RCC 7860 (cell line): ENCODE data around the gene OTULINL.

ENCODE experiments used
- DNase-seq: peaks from one replicate; pipeline ENCODE4 v3.0.0-alpha.2; 2015; ENCODE audit warnings: low spot score
- FAIRE-seq: peaks from 2 replicates; lab custom pipeline; 2012; peaks lifted over from hg19 to GRCh38; lab: Jason Lieb, UNC

OTULINL gene

DNA sequence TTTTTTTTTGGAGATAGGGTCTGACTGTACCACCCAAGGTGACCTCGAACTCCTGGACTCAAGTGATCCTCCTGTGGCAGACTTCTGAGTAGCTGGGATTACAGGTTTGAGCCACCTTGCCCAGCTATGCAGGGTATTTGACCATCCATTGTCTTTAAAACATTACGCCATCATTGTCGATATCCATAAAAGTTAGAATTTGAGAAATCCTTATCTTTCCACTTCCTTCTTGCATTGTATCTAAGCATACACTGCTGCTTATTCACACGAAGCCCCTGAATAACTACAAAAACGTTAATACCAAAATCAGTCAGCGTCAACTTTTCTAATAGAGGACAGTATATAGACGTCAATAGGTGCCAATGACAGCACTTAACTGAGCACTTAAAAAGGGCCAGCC, 5.4 kb upstream of the OTULINL start:
- FAIRE-seq (no peak), DNase-seq (no peak)

DNA sequence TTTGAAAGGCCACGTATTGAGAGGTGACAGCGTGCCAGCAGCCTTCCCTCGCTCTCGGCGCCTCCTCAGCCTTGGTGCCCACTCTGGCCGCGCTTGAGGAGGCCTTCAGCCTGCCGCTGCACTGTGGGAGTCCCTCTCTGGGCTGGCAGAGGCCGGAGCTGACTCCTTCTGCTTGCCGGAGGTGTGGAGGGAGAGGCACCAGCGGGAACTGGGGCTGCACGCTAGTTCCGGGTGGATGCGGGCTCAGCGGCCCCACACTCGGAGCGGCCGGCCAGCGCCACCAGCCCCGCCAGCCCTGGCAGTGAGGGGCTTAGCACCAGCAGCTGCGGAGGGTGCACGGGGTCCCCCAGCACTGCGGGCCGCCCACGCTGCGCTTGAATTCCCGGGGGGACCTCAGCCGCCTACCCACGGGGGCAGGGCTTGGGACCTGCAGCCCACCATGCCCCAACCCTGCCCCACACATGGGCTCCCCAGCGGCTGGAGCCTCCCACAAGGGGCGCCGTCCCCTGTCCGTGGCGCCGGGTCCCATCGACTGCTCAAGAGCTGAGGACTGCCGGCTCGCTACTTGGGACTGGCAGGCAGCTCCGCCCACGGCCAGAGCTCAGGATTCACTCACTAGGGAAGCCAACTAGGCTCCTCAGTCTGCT, 4.4 kb upstream of the OTULINL start:
- DNase-seq (no peak), FAIRE-seq (no peak)

DNA sequence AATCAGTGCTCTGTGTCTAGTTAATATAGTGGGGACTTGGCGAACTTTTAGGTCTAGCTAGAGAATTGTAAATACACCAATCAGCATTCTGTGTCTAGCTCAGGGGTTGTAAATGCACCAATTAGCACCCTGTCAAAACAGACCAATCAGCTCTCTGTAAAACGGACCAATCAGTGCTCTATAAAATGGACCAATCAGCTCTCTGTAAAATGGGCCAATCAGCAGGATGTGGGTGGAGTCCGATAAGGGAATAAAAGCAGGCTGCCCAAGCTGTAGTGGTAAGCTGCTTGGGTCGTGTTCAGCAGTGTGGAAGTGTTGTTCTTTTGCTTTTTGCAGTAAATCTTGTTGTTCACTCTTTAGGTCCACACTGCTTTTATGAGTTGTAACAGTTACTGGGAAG, 3.6 kb upstream of the OTULINL start:
- FAIRE-seq (no peak), DNase-seq (no peak)

DNA sequence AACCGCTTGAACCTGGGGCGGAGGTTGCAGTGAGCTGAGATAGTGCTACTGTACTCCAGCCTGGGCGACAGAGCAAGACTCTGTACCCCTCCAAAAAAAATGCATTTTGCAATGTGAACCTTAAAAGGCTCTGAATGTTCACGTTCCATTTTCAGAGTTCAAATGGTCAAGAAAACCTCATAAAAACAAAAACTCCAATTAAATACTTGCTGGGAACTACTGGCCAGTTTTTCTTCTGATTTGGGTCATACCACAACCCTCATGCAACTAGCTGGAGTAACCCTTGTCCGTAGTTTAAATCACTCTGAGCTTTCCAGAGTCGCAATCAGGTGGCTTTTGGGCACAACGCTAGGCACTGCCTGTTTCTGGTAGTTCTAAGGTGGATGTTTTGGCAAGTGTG, 2.3 kb upstream of the OTULINL start:
- FAIRE-seq (no peak), DNase-seq (no peak)

DNA sequence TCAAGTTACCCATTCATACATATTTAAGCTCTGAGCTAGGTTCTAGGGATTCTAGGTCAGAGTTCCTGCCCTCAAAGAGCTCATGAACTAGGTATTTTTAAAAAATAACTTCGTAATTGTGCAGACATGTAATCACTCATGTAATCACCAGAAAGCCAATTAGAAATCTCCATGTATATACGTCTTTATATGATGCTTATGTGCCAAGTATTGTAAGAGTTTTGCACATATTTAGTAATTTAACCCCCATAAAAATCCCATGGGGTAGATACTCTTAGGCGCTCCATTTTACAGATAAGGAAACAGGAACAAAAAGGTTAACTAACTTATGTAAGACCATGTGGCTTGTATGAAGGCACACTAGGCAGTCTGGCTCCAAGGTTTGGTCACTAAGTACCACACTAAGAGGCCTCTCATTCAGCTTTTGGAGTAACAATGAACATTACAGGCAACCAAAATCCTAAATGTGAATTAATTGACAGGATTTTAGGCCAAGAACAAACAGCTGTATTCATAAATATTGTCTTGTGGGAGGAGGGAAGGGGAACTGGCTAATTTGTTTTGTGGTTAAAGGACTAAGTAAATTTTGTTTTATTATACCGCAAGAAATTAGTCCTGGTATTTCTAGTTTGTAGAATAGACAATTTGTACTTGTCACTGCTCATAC, 1.7 kb upstream of the OTULINL start:
- no peak for FAIRE-seq
- no peak for DNase-seq

DNA sequence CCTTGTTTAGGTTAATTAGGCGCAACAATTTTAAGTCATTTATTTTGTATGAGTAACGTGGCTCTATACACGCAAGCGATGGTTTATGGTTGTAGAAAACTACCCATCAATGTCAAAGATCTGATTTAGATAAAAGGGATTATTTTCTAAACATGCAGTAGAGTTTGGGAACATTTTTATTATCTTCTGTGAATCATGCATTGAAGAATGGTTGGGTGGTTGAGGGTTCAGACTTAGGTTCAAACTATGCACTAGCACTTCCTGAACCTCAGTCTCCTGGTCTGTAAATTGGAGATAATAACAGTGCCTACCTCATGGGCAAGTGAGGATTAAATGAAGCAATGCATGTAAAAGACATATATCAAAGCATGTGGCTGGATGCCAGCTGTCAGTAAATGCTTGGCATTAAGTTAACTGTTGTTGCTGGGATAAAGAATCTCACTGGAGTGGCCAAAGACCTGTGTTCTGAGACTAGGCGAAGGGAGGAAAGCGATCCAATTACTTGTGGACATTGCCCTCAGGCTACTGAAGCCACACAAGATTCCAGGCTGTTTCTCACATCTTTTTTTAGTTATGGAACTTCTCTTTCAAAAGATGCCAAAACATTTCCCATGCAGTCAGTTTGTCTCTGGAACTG, 1.1 kb upstream of the OTULINL start:
- no peak for DNase-seq
- FAIRE-seq = no peak

DNA sequence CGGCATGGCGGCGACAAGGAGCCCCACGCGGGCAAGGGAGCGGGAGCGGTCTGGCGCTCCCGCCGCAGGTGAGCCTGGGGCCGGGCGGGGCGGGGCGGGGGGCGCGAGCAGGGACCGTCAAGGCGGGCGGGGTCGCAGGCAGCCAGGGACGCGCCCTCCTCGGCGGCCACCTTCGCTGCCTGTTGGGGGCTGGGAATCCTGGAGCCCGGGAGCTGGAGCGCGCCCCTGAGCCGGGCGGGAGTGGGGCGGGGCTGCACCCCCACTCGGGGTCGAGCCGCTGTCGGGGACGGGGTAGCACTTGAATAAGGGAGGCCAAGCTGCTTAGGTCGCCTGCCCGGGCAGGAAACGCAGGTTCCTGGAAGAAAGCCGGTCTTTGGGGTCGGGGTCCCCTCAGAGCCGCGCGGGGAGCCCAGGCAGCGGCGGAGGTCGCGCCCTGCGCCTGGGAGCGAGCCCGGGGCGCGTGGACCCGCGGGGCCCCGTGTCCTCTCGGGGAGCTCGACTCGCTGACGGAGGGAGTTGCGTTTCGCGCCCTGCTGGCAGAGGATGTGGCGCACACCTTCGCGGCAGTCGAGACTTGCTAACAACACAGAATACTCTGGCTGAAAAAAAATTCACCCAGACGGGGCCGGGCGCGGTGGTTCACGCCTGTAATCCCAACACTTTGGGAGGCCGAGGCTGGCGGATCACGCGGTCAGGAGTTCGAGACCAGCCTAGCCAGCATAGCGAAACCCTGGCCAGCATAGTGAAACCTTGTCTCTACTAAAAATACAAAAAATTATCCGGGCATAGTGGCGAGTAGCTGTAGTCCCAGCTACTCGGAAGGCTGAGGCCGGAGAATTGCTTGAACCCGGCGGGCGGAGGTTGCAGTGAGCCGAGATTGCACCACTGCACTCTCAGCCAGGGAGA, 552 bp downstream of the OTULINL start:
- FAIRE-seq (no peak), DNase-seq (no peak)

DNA sequence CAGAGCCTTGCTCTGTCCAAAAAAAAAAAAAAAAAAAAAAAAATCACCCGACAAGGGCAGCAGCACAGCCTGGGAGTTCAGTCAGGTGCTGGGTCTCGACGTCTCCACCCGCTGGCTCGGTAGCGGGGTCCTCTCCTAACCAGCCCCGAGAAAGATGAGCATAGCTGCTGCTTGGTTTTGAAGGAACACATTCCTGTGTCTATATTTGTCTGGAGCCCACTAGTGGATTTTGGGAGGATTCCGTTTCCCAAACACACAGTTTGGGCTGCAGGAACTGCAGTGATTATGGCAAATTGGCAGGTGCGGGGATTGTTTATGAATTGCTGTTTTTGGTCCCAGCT, 1.2 kb downstream of the OTULINL start:
- FAIRE-seq (no peak), DNase-seq (no peak)

DNA sequence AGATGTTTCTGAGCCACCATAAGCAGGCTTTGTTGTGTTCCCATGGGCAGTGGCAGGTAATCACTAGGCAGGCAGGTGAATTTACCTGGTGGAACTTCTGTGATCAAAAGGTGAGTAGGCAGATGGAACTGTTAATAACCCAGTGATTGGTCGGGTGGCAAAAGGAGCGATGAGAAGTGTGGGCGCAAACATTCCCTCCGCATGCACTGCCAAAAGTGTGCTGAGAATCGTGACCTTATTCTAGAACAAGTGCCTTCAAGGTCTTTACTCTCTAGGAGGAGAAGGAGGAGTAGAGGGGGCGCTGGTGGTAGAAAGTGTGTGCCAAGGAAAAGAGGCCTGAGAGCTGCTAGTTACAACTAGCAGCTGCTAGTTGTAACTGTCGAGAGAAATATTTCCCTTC, 3.3 kb downstream of the OTULINL start:
- DNase-seq (no peak), FAIRE-seq (no peak)

DNA sequence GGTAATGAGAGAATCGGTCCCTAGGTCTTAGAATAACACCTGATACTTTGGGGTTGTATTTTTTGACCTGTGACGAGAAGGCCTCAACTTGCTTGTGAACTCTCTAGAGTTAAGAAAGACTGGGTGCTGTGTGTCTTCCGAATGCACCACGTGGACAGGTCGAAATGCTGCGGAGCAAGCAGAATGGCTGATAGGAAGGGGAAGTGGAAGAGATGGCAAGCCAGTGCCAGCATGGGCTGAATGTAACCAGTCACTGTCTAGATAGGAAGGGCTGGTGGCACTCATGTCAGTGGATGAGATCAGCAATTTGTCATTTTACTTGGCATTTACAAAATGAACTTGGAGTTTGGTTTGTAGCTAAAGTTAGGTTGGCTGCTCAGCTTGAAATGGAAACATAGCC, 5.6 kb downstream of the OTULINL start:
- no peak for FAIRE-seq
- no peak for DNase-seq

DNA sequence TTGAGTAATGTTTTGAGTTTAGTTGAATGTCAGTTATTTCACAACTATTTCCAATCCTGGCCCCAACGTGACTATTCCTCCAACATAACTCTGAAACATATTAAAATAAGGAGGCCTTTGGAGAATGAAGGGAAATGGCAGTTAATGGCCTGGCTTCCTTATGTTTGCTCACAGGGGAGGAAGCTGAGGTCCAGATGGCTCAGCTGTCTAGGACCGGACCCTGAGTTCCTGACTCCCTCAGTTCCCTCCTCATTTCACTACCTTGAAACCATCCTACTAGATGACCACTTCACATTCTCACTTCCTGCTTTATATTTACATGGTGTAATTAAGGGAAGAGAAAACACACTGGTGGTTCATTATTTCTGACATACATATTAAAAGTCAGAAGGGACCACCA, 6.6 kb downstream of the OTULINL start:
- no peak for DNase-seq
- no peak for FAIRE-seq

DNA sequence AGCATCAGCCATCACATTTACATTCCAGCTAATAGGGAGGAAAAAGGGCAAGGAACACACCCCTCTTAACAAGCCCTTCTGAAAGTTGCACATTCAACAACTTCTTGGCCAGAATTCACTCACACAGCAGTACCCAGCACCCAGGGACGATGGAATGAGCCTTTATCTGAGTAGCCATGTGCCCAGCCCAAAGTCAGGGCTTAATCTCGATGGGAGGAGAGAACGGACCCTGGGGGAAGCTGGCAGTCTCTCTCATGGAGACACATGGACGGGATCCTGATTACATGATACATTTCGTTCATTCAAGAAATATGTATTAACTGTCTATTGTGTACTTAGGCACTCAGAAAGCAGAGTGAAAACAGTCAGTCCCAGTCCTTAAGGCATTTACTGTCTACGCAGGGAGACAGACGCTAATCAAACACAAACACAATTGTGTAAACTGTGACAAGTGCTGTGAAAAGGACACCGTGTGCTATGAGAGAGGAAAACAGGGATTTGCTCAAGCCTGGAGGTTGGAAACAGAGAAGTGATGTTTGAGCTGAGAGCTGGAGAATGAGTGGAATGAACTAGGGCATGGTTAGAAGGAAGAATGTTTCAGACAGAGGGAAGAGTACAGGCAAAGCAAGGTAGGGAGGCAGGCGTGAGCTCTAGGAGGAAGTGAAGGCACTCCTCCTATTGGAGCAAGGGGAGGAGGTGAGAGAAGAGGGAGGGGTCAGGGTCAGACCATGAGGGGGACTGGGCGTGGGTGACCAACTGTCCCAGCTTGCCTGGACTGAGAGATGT, 7.4 kb downstream of the OTULINL start:
- no peak for FAIRE-seq

DNA sequence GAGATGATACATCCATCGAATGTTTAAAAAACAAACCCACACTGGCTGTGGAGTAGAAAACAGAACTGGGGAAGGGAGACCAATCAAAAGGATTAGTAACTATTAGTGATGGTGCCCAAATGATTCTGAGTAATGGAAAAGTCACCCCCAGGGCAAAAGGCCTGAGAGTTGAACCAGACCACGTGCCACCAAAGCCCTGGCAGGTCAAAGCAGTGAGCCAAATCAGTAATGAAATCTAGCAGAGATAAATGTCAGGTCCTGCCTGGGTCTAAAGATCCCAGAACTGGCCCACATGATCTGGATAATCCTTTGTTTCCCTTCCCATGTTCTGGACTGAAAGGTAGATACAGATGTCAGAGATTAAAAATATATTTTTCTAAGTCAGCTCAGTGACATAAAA, 9.4 kb downstream of the OTULINL start:
- no peak for DNase-seq
- FAIRE-seq = no peak

More for the DNA sequence above, 7.4 kb downstream of the OTULINL start:
- no peak for DNase-seq

DNA sequence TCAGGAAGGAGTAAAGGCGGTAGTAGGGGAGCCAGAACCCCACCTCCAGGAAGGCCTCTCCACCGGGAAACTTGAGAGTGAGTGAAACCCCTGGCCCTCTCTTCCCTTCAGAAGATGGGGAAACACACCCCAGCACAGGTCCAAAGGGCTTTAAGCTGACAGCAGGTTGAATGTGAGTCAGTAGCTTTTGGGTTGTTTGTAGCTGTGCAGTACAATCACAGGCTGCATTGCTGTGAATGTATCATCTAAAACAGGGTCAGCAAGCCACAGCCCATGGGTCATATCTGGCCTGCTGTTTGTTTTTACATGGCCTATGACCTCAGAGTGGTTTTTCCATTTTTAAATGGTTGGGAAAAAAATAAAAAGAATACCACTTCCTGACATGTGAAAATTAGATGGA, 10.0 kb downstream of the OTULINL start:
- no peak for DNase-seq

DNA sequence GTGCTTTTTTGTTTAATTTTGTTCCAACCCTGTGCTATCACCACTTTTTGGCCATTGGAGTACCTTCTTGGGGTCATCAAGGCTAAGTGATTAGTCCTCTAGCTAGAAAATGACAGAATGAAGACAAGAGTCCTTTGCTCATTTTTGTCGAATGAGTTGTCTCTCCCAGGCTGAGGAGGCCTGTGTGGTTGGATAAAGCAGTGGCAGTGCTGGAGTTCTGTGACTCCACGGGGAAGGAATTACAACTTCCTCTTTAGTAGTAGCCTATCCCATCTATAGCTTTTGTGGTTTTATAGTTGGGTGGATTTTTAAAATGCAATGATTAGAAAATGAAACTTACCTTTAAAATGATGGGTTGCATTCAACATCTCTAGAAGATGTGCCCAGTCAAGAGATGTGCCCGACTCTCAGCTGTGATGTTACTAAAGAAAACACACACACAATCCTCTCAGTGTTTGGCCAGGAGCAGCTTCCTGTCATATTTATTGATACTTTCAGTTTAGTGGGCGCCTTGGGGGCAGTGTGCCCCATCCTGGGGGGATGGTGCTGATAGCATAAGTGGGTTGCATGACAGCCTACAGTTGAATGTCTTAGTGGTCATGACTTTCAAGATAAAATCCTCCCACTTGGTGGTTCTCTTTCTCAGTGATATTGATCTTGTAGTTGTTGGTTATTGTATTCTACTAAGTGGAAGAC, 11.9 kb downstream of the OTULINL start:
- DNase-seq (peak; percentile 67), FAIRE-seq (no peak)

More for the DNA sequence above, 10.0 kb downstream of the OTULINL start:
- FAIRE-seq = no peak

DNA sequence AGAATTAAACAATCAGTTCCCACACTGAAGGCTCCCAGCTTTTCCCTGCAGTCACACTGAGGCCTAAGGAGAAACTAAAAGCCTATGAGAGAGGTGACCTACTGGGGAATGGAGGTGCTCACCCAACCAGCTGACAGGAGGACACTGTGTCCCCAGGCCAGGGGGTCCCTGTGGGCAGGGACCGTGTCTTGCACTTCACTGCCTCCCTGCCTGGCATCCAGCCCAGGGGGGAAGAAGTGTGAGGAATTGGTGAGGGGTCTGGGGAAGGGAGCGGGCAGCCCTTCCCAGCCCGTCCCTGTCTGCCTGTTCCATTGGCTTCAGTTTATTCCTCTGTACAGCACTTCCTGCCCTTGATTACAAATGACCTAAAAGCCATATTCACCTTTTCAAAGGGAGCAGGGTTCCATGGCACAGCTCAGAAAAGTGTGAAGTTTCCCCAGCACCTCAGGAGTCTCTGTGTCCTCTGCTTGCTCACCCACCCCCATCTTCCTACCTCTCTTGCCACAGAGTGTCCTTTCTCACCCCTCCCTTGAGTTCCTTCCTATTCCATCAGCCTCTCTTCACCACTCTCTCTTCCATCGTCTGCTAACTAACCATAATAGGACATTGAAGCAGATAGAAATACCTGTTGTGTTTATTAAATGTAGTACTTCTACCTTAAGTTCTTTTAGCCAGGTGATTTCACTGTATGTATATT, 12.9 kb downstream of the OTULINL start:
- DNase-seq (no peak), FAIRE-seq (no peak)

DNA sequence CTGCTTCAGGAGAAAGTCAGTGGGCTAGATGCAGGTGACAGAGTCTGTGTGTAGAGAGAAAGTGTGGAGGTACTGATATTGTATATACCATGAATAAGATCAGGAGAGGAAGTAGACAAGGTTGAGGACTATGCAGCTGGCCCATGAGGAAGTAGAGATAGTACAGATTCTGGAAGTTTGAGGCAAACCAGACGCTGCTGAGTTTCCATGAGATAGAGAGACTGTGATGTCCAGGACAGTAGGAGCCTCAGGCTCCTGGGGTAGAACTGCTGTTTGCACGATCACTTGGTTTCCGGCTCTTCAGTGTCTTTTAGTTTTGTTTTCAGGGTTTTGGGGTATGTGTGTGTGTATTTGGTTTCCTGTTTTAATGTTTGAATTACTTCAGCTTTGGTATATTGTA, 13.6 kb downstream of the OTULINL start:
- FAIRE-seq (no peak), DNase-seq (no peak)

DNA sequence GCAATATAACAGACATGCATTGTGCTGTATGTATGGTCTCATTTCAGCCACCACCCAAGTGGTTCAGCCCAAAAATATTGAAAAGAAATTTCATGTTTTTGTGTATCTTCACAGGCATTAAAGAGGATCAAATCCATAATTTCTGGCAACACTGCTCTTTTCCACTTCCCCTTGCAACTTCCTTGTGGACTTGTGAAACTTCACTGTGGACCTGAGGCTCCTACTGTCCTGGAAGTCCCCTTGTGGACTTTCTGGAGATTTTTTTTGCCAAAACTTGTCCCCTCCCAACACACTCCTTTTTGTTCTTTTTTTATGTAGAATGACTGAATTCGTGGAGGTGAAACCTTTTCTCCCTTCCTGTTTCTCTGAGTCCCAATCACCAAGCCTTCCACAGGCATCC, 14.3 kb downstream of the OTULINL start:
- DNase-seq (no peak), FAIRE-seq (no peak)

DNA sequence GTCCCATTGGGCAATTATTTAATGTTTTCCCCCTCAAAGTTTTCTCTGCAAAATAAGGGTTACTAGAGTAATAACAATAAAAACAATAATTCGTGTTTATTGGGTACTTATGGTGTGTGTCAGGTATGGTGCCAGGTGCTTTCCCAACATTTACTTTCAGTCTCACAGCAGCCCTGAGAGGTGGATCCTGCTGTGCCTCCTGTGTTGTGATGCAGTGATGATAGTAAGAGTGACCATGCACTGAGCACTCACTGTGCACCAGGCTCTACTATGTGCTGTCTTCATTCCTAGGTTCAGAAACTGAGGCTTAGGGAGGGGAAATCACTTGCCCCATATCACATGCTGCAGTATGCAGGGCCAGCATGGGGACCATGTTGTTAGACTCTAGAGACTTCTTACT, 15.5 kb downstream of the OTULINL start:
- no peak for DNase-seq
- FAIRE-seq = no peak

DNA sequence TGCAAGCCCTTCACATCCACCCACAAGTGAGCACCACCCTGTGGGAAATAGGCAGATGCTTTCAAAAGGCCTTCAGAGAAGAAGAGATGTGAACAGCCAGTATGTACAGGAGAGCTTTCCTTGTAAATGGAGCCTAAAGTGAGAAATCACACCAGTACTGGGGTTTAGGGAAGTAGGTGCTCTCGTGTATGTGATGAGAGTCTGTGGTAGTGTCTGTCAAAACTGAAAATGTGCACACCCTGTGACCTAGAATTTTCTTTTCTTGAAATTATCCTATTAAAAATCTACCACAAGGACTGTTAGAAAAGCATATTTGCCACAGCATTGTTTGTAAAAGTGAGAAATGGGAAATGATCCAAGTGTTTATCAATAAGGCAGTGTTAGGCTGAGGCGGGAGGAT, 16.6 kb downstream of the OTULINL start:
- DNase-seq (no peak), FAIRE-seq (no peak)
